HCT116 (cell line): ENCODE measurements around the gene ARHGEF11.

Experiments
- ATF3 ChIP-seq: IDR thresholded peaks from 2 replicates; pipeline ENCODE4 v1.6.1; 2012
- CTCF ChIP-seq, 3 experiments: fragments of 200-600 bp in 1 of 3; sonication (generic) in 1 of 3; IDR thresholded peaks in 2 of 3; conservative IDR thresholded peaks in 1 of 3; 2 replicates each; pipeline ENCODE4 v1.5.1; 2012 to 2017; ENCODE audit warnings: low read depth in 2 of 3, low read length in 2 of 3, antibody characterized with exemption in 1 of 3, borderline replicate concordance in 1 of 3, control low read depth in 1 of 3, mild to moderate bottlenecking in 1 of 3, mixed read lengths in 1 of 3, mixed run types in 1 of 3, moderate library complexity in 1 of 3; ENCODE audit not compliant: insufficient read depth in 1 of 3
- EZH2 ChIP-seq: fragments of 200-600 bp; sonication (generic); IDR thresholded peaks from 2 replicates; pipeline ENCODE4 v1.6.1; 2017; ENCODE audit warnings: antibody characterized with exemption, mixed run types
- POLR2A ChIP-seq: IDR thresholded peaks from 2 replicates; pipeline ENCODE4 v1.7.0; 2011; ENCODE audit warnings: borderline replicate concordance; ENCODE audit not compliant: insufficient read depth, insufficient read length; ENCODE audit errors: extremely low read depth
- REST ChIP-seq: IDR thresholded peaks from 2 replicates; pipeline ENCODE4 v1.6.1; 2012; ENCODE audit warnings: low read depth
- YY1 ChIP-seq: IDR thresholded peaks from 2 replicates; pipeline ENCODE4 v1.6.1; 2011; ENCODE audit warnings: low read length, low read depth, moderate library complexity, mild to moderate bottlenecking; ENCODE audit not compliant: insufficient replicate concordance; ENCODE audit errors: extremely low read depth

DNA sequence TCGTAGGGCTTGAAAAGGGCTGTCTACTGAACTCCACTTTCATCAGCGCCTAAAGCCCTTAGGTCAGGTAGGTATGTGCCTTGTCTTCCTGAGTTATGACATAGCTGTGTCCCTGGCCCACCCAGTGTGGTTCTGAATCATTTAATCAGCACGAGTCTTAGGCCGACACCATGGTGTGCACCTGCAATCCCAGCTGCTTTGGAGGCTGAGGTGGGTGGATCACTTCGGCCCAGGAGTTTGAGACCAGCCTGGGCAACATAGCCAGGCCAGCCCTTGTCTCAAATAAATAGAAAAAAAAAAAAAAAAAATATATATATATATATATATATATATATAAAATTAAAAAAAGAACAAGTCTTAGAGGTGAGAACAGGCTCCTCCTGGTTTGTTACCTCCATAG lies 109.4 kb downstream of the ARHGEF11 start:
- TF ChIP-seq REST (no peak), CTCF (IDR thresholded peaks at IDR 0.05 in 2 of 3, conservative IDR thresholded peaks at IDR 0.05 in 1 of 3; ENCODE audit: borderline replicate concordance in 1 of 3, insufficient read depth in 1 of 3, low read depth in 2 of 3, low read length in 2 of 3) (no peak), YY1 (no peak), EZH2 (no peak), POLR2A (no peak), ATF3 (no peak)
